AG04450 (cell line): ENCODE results near the gene GPR156. TPM values are rescaled to one million over a fixed set of nuclear protein-coding genes. Genes with fewer than 3 reads are reported as not detected.
"Not testable (repeated sequence)": the region's sequence is repeated elsewhere in the genome, so short reads cannot be mapped to it uniquely, and the experiment has no call there.

ENCODE experiments used
- CTCF ChIA-PET: fragments of 300-600, 350-600 bp; formaldehyde crosslinking; extraction: SDS; loops from one replicate; lab custom pipeline; 2022; ENCODE audit warnings: antibody characterized with exemption, inconsistent platforms; lab: Charles Lee
- POLR2A ChIA-PET: fragments of 350-600 bp; formaldehyde crosslinking; extraction: SDS; loops from one replicate; lab custom pipeline; 2021; ENCODE audit warnings: antibody characterized with exemption, inconsistent platforms; lab: Yijun Ruan, JAX
- DNase-seq: peaks from one replicate; pipeline ENCODE4 v3.0.0-alpha.2; 2011; ENCODE audit warnings: low read depth, low spot score
- H3K27ac ChIP-seq: one replicate; pipeline ENCODE4 v1.5.1; 2012; ENCODE audit warnings: low read depth, low read length, control low read depth
- H3K27me3 ChIP-seq: one replicate; pipeline ENCODE4 v1.6.0; 2012; ENCODE audit warnings: low read length; ENCODE audit not compliant: control insufficient read depth, insufficient read depth
- H3K4me3 ChIP-seq: 2 replicates; pipeline ENCODE4 v1.5.1; 2011; ENCODE audit warnings: mild to moderate bottlenecking, low read depth, low read length, control low read depth
- H3K9me3 ChIP-seq: 2 replicates; pipeline ENCODE4 v1.5.1; 2012; ENCODE audit warnings: low read length; ENCODE audit not compliant: control insufficient read depth, insufficient read depth
- CTCF ChIP-seq: IDR thresholded peaks from 2 replicates; pipeline ENCODE4 v1.5.1; 2011; ENCODE audit warnings: low read depth, low read length, control low read depth, inconsistent platforms
- polyA plus RNA-seq: library from polyadenylated mRNA; depleted of rRNA; stranded (reverse); fragments of >200 nt; gene quantifications from 2 replicates; pipeline ENCODE4 v1.2.3, GENCODE V29; 2011

Gene GPR156
- polyA plus RNA-seq, 1 experiment, result 0.22 TPM

GRCh38 chr3:120239644-120240043 lies 45.4 kb downstream of the GPR156 start:
- POLR2A ChIA-PET, result no interaction called here
- no peaks in the 10 kb centered on the region for H3K9me3 ChIP-seq

GRCh38 chr3:120227710-120228347 lies 57.2 kb downstream of the GPR156 start:
- POLR2A ChIA-PET, result no interaction called here
- TF ChIP-seq CTCF, result no peak
- no peak for DNase-seq
- Histone ChIP-seq H3K27ac (no peak overlapping the region), H3K4me3 (no peak overlapping the region), H3K9me3 (no peaks in the 10 kb centered on the region), H3K27me3 (no peaks in the 10 kb centered on the region)
- CTCF ChIA-PET, result no interaction called here

More at GRCh38 chr3:120239644-120240043, 45.4 kb downstream of the GPR156 start:
- DNase-seq, result no peak
- Histone ChIP-seq H3K27me3 (no peaks in the 10 kb centered on the region), H3K4me3 (no peak overlapping the region), H3K27ac (no peak overlapping the region)
- CTCF ChIA-PET, result interaction anchor here (0.5 to 2.3 kb wide), 5 partner anchors 44 to 556 kb away, joined by 3 to 7 read pairs (median 4); no protein-coding TSS in a partner anchor
- TF ChIP-seq CTCF, result no peak

GRCh38 chr3:120224237-120224636 lies 60.8 kb downstream of the GPR156 start:
- TF ChIP-seq CTCF, result no peak
- H3K27ac ChIP-seq, result no peak overlapping the region
- no peaks in the 10 kb centered on the region for H3K9me3 ChIP-seq
- no peaks in the 10 kb centered on the region for H3K27me3 ChIP-seq
- no peak overlapping the region for H3K4me3 ChIP-seq
- CTCF ChIA-PET, result no interaction called here
- no peak for DNase-seq
- POLR2A ChIA-PET, result no interaction called here

- H3K9me3 ChIP-seq, result no peaks in the 10 kb centered on the region
- peaks cover 3% of the 10 kb centered on the region for H3K27me3 ChIP-seq
- H3K27ac ChIP-seq, result no peak overlapping the region
- POLR2A ChIA-PET, result no interaction called here
- no peak for DNase-seq
- H3K4me3 ChIP-seq, result no peak overlapping the region
- no peak for TF ChIP-seq CTCF
- CTCF ChIA-PET, result interaction anchor here (1.2 kb wide), 1 partner anchor 325 kb away, joined by 5 read pairs; no protein-coding TSS in a partner anchor
Observed at GRCh38 chr3:120218981-120219380, 66.0 kb downstream of the GPR156 start.

GRCh38 chr3:120216633-120217032 lies 68.4 kb downstream of the GPR156 start:
- POLR2A ChIA-PET, H3K9me3 ChIP-seq, DNase-seq, H3K27me3 ChIP-seq, CTCF ChIA-PET, H3K27ac ChIP-seq, H3K4me3 ChIP-seq: not testable (repeated sequence)
